DND-41 (cell line): ENCODE measurements around the gene BRF1.

ENCODE experiments used
- EZH2 ChIP-seq: IDR thresholded peaks from 3 replicates; pipeline ENCODE4 v1.6.1; 2012; ENCODE audit warnings: borderline replicate concordance, low read depth, mild to moderate bottlenecking, moderate library complexity, low read length, inconsistent platforms; ENCODE audit not compliant: severe bottlenecking
- TF ChIP-seq, protein P1 (sequence below): IDR thresholded peaks from 2 replicates; pipeline ENCODE4 v1.5.1; 2012; ENCODE audit warnings: borderline replicate concordance, low read length, moderate library complexity, mild to moderate bottlenecking; ENCODE audit not compliant: poor library complexity, severe bottlenecking; ENCODE audit errors: extremely low read depth

DNA sequence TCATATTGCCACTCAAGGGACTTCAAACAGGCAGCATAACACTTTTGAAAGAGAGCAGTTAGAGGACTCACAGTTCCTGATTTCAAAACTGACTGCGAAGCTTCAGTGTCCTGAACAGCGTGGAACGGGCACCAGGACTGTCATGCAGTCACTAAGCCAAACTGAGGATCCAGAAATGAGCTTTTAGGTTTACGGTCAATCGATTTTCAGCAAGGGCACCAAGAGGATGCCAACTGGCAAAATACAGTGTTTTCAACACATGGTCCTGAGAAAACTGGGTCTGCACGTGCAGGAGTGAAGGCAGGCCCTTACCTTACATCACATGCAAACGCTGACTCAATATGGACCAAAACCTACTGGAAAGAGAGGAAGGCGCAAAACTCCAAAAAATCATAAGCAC is 15.6 kb downstream of the BRF1 start:
- TF ChIP-seq, protein P1, sequence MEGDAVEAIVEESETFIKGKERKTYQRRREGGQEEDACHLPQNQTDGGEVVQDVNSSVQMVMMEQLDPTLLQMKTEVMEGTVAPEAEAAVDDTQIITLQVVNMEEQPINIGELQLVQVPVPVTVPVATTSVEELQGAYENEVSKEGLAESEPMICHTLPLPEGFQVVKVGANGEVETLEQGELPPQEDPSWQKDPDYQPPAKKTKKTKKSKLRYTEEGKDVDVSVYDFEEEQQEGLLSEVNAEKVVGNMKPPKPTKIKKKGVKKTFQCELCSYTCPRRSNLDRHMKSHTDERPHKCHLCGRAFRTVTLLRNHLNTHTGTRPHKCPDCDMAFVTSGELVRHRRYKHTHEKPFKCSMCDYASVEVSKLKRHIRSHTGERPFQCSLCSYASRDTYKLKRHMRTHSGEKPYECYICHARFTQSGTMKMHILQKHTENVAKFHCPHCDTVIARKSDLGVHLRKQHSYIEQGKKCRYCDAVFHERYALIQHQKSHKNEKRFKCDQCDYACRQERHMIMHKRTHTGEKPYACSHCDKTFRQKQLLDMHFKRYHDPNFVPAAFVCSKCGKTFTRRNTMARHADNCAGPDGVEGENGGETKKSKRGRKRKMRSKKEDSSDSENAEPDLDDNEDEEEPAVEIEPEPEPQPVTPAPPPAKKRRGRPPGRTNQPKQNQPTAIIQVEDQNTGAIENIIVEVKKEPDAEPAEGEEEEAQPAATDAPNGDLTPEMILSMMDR: no peak
- no peak for TF ChIP-seq EZH2
